GM12892 (cell line): Measurements from ENCODE around the gene CACNA1C.

ENCODE experiments used
- POLR2AphosphoS5 ChIP-seq: IDR thresholded peaks from 2 replicates; pipeline ENCODE4 v1.6.1; 2011; ENCODE audit warnings: low read depth, low read length, control low read depth
- TAF1 ChIP-seq: IDR thresholded peaks from 2 replicates; pipeline ENCODE4 v1.6.1; 2011; ENCODE audit warnings: low read depth, mild to moderate bottlenecking, control low read depth, low read length, borderline replicate concordance

DNA sequence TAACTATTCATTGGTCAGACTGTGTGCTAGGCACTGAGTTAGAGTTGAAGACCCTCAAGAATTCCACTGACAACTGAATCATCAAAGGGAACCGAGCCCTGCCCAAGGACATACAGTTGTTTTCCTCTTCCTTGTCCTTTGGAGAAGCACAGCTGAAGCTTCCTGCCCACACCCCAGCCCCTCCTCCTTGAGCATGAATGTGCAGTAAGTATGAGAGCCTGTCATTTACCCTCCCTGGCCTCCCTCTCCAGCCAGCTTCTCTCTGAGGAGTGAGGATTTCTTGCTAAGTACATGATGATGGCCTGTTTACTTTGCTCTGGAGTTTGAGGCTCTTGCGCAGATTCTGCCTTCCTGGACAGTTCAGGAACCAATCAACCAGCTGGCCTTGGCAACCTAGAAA is 235.2 kb downstream of the CACNA1C start:
- TF ChIP-seq POLR2AphosphoS5 (no peak), TAF1 (no peak)
